Measurements from ENCODE around the gene EIF4G3.
"Not testable (repeated sequence)": the region's sequence is repeated elsewhere in the genome, so short reads cannot be mapped to it uniquely, and the experiment has no call there.

EIF4G3 gene

GRCh38 chr1:21184276-21184675 lies 7.6 kb upstream of the EIF4G3 start:
- DNase-seq (ENCODE audit: low read depth) = no peak

GRCh38 chr1:21182181-21182731 lies 5.6 kb upstream of the EIF4G3 start:
- peak; percentile 54 for DNase-seq (ENCODE audit: low read depth)

- not testable (repeated sequence) for DNase-seq (ENCODE audit: low read depth)
These were observed 1.6 kb upstream of the EIF4G3 start for GRCh38 chr1:21178271-21178670.

GRCh38 chr1:21175670-21176581 lies 771 bp downstream of the EIF4G3 start:
- DNase-seq (ENCODE audit: low read depth) = no peak

GRCh38 chr1:21175324-21175669 lies 1.4 kb downstream of the EIF4G3 start:
- DNase-seq (ENCODE audit: low read depth) = no peak

GRCh38 chr1:21174654-21175323 lies 1.9 kb downstream of the EIF4G3 start:
- no peak for DNase-seq (ENCODE audit: low read depth)

GRCh38 chr1:21174230-21174629 lies 2.5 kb downstream of the EIF4G3 start:
- no peak for DNase-seq (ENCODE audit: low read depth)

- not testable (repeated sequence) for DNase-seq (ENCODE audit: low read depth)
These were observed 3.6 kb downstream of the EIF4G3 start for GRCh38 chr1:21173096-21173495.

- not testable (repeated sequence) for DNase-seq (ENCODE audit: low read depth)
These were observed 5.9 kb downstream of the EIF4G3 start for GRCh38 chr1:21170837-21171236.

- no peak for DNase-seq (ENCODE audit: low read depth)
These were observed 8.3 kb downstream of the EIF4G3 start for GRCh38 chr1:21168444-21168843.

- no peak for DNase-seq (ENCODE audit: low read depth)
These were observed 11.1 kb downstream of the EIF4G3 start for GRCh38 chr1:21165646-21166045.

GRCh38 chr1:21165076-21165475 lies 11.6 kb downstream of the EIF4G3 start:
- no peak for DNase-seq (ENCODE audit: low read depth)

GRCh38 chr1:21164266-21164665 lies 12.4 kb downstream of the EIF4G3 start:
- no peak for DNase-seq (ENCODE audit: low read depth)

GRCh38 chr1:21162740-21163464 lies 13.8 kb downstream of the EIF4G3 start:
- DNase-seq (ENCODE audit: low read depth) = no peak

- DNase-seq (ENCODE audit: low read depth) = no peak
These were observed 14.9 kb downstream of the EIF4G3 start for GRCh38 chr1:21161842-21162241.

GRCh38 chr1:21160263-21160796 lies 16.4 kb downstream of the EIF4G3 start:
- DNase-seq (ENCODE audit: low read depth) = no peak

- DNase-seq (ENCODE audit: low read depth) = no peak
These were observed 18.8 kb downstream of the EIF4G3 start for GRCh38 chr1:21157868-21158267.

GRCh38 chr1:21157054-21157453 lies 19.6 kb downstream of the EIF4G3 start:
- no peak for DNase-seq (ENCODE audit: low read depth)

- no peak for DNase-seq (ENCODE audit: low read depth)
These were observed 20.7 kb downstream of the EIF4G3 start for GRCh38 chr1:21156019-21156418.

- DNase-seq (ENCODE audit: low read depth) = no peak
These were observed 22.0 kb downstream of the EIF4G3 start for GRCh38 chr1:21154717-21155116.

- DNase-seq (ENCODE audit: low read depth) = no peak
These were observed 23.3 kb downstream of the EIF4G3 start for GRCh38 chr1:21153388-21153787.

GRCh38 chr1:21152423-21153100 lies 24.1 kb downstream of the EIF4G3 start:
- DNase-seq (ENCODE audit: low read depth) = no peak

Data from GM04503 (cell line).